ENCODE results near the gene SLC49A4. TPM values are rescaled to one million over a fixed set of nuclear protein-coding genes. Genes with fewer than 3 reads are reported as not detected.

The SLC49A4 gene
- total RNA-seq, 1 experiment from 2014 or later: 10.2 TPM

GRCh38 chr3:122920986-122921385 lies 126.1 kb downstream of the SLC49A4 start:
- no peaks in the 10 kb centered on the region for H3K4me1 Mint-ChIP-seq
- H3K27ac Mint-ChIP-seq: no peak overlapping the region
- ChIA-PET POLR2A (interaction anchor here (1.0 kb wide), 1 partner anchor 38 kb away, joined by 3 read pairs; no protein-coding TSS in a partner anchor), CTCF (interaction anchor here (1.5 to 2.1 kb wide), 4 partner anchors 16 to 161 kb away, joined by 5 to 9 read pairs (median 5); partner anchors contain the start of gene SEMA5B)
- H3K4me3 Mint-ChIP-seq: no peak overlapping the region
- peaks cover 12% of the 10 kb centered on the region for H3K27me3 Mint-ChIP-seq (ENCODE audit: low read depth)
- no peak for ATAC-seq
- H3K9me3 Mint-ChIP-seq: no peaks in the 10 kb centered on the region
- no peaks in the 10 kb centered on the region for H3K36me3 Mint-ChIP-seq
- TF ChIP-seq, protein P1, sequence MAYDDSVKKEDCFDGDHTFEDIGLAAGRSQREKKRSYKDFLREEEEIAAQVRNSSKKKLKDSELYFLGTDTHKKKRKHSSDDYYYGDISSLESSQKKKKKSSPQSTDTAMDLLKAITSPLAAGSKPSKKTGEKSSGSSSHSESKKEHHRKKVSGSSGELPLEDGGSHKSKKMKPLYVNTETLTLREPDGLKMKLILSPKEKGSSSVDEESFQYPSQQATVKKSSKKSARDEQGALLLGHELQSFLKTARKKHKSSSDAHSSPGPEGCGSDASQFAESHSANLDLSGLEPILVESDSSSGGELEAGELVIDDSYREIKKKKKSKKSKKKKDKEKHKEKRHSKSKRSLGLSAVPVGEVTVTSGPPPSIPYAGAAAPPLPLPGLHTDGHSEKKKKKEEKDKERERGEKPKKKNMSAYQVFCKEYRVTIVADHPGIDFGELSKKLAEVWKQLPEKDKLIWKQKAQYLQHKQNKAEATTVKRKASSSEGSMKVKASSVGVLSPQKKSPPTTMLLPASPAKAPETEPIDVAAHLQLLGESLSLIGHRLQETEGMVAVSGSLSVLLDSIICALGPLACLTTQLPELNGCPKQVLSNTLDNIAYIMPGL (CRISPR knock-in tag; IDR thresholded peaks at IDR 0.05): no peak
- TF ChIP-seq JAZF1 (CRISPR knock-in tag; IDR thresholded peaks at IDR 0.05) (no peak), CREM (CRISPR knock-in tag; IDR thresholded peaks at IDR 0.05) (no peak), KAT7 (CRISPR knock-in tag; IDR thresholded peaks at IDR 0.05; ENCODE audit: borderline replicate concordance) (no peak), ZNF416 (CRISPR knock-in tag; IDR thresholded peaks at IDR 0.05) (no peak), TP53 (CRISPR knock-in tag; IDR thresholded peaks at IDR 0.05) (no peak), NFATC4 (CRISPR knock-in tag; IDR thresholded peaks at IDR 0.05) (no peak), FOXP4 (CRISPR knock-in tag; IDR thresholded peaks at IDR 0.05) (no peak), ETV6 (CRISPR knock-in tag; IDR thresholded peaks at IDR 0.05) (no peak), FOXJ3 (CRISPR knock-in tag; IDR thresholded peaks at IDR 0.05; ENCODE audit: borderline replicate concordance) (no peak), SP1 (CRISPR knock-in tag; conservative IDR thresholded peaks at IDR 0.05) (no peak), STAT6 (CRISPR knock-in tag; conservative IDR thresholded peaks at IDR 0.05; ENCODE audit: low read depth) (no peak), IRF2 (CRISPR knock-in tag; IDR thresholded peaks at IDR 0.05; ENCODE audit: borderline replicate concordance, low read depth) (no peak), USF2 (CRISPR knock-in tag; IDR thresholded peaks at IDR 0.05) (no peak), NR1H2 (CRISPR knock-in tag; IDR thresholded peaks at IDR 0.05) (no peak)
- TF ChIP-seq, protein P2, sequence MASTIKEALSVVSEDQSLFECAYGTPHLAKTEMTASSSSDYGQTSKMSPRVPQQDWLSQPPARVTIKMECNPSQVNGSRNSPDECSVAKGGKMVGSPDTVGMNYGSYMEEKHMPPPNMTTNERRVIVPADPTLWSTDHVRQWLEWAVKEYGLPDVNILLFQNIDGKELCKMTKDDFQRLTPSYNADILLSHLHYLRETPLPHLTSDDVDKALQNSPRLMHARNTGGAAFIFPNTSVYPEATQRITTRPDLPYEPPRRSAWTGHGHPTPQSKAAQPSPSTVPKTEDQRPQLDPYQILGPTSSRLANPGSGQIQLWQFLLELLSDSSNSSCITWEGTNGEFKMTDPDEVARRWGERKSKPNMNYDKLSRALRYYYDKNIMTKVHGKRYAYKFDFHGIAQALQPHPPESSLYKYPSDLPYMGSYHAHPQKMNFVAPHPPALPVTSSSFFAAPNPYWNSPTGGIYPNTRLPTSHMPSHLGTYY (CRISPR knock-in tag; IDR thresholded peaks at IDR 0.05): no peak
- TF ChIP-seq, protein P3, sequence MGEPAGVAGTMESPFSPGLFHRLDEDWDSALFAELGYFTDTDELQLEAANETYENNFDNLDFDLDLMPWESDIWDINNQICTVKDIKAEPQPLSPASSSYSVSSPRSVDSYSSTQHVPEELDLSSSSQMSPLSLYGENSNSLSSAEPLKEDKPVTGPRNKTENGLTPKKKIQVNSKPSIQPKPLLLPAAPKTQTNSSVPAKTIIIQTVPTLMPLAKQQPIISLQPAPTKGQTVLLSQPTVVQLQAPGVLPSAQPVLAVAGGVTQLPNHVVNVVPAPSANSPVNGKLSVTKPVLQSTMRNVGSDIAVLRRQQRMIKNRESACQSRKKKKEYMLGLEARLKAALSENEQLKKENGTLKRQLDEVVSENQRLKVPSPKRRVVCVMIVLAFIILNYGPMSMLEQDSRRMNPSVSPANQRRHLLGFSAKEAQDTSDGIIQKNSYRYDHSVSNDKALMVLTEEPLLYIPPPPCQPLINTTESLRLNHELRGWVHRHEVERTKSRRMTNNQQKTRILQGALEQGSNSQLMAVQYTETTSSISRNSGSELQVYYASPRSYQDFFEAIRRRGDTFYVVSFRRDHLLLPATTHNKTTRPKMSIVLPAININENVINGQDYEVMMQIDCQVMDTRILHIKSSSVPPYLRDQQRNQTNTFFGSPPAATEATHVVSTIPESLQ (CRISPR knock-in tag; IDR thresholded peaks at IDR 0.05): no peak
- TF ChIP-seq, protein P4, sequence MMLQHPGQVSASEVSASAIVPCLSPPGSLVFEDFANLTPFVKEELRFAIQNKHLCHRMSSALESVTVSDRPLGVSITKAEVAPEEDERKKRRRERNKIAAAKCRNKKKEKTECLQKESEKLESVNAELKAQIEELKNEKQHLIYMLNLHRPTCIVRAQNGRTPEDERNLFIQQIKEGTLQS (CRISPR knock-in tag; conservative IDR thresholded peaks at IDR 0.05): no peak
- TF ChIP-seq, protein P5, sequence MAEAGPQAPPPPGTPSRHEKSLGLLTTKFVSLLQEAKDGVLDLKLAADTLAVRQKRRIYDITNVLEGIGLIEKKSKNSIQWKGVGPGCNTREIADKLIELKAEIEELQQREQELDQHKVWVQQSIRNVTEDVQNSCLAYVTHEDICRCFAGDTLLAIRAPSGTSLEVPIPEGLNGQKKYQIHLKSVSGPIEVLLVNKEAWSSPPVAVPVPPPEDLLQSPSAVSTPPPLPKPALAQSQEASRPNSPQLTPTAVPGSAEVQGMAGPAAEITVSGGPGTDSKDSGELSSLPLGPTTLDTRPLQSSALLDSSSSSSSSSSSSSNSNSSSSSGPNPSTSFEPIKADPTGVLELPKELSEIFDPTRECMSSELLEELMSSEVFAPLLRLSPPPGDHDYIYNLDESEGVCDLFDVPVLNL (CRISPR knock-in tag; IDR thresholded peaks at IDR 0.05; ENCODE audit: borderline replicate concordance, low read depth): no peak
- TF ChIP-seq, protein P6, sequence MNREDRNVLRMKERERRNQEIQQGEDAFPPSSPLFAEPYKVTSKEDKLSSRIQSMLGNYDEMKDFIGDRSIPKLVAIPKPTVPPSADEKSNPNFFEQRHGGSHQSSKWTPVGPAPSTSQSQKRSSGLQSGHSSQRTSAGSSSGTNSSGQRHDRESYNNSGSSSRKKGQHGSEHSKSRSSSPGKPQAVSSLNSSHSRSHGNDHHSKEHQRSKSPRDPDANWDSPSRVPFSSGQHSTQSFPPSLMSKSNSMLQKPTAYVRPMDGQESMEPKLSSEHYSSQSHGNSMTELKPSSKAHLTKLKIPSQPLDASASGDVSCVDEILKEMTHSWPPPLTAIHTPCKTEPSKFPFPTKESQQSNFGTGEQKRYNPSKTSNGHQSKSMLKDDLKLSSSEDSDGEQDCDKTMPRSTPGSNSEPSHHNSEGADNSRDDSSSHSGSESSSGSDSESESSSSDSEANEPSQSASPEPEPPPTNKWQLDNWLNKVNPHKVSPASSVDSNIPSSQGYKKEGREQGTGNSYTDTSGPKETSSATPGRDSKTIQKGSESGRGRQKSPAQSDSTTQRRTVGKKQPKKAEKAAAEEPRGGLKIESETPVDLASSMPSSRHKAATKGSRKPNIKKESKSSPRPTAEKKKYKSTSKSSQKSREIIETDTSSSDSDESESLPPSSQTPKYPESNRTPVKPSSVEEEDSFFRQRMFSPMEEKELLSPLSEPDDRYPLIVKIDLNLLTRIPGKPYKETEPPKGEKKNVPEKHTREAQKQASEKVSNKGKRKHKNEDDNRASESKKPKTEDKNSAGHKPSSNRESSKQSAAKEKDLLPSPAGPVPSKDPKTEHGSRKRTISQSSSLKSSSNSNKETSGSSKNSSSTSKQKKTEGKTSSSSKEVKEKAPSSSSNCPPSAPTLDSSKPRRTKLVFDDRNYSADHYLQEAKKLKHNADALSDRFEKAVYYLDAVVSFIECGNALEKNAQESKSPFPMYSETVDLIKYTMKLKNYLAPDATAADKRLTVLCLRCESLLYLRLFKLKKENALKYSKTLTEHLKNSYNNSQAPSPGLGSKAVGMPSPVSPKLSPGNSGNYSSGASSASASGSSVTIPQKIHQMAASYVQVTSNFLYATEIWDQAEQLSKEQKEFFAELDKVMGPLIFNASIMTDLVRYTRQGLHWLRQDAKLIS (CRISPR knock-in tag; IDR thresholded peaks at IDR 0.05; ENCODE audit: borderline replicate concordance): no peak
- no peak for DNase-seq (ENCODE audit: low spot score)
